HG03108 (cell line): ENCODE measurements around the gene GBX1.
A peak's percentile ranks its signal among the peaks of the same experiment; 100 is the strongest.

Source experiments
- ATAC-seq: cut with Tn5 transposase; IDR thresholded peaks from one replicate; pipeline ENCODE4 v1.9.1; 2021; ENCODE audit warnings: moderate library complexity; ENCODE audit not compliant: unreplicated experiment

The GBX1 gene

GRCh38 chr7:151174246-151175046, 7.0 kb upstream of the GBX1 start:
- ATAC-seq = no peak

DNA sequence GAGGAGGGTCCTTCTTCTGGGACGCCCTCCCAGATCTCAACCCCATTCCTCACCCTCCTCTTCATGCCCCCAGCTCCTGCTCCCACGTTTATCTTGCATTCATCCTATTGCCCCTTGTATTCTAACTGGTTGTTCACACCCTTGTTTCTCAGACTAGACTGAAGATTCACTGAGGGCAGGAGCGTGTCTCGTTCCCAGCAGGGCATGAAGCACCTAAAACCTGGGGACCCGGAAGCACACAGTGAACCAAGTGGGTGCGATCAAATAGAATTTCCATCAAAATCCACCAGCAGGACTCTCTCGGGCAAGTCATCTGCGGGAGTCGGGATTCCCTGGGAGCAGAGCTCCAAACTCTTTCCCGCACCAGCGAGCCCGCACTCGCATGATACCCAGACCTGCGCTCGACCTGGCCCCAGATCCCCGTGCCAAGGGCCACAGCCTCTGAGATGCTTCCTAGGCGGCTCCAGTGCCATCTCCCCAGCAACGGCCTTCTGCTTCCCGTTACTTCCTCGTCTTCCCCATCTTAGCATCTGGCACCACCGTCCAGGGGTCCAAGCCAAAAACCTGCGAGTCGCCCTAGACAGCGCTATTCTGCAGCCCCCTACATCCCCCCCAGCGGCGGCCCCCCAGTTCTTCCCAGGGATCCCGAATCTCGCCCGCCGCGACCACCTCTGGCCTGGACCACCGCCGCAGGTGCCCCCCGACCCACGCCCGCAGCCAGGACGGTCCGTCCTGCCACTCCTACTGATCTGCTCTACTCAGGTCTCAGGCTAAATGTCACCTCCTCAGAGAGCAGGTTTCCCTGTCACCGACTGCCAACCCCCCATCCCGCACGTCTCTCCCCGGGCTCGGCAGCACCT, 6.1 kb upstream of the GBX1 start:
- ATAC-seq = no peak

- peak; percentile 56 for ATAC-seq
Measured at GRCh38 chr7:151172273-151173141, 5.0 kb upstream of the GBX1 start.

- ATAC-seq = no peak
Measured at GRCh38 chr7:151168787-151169162, 1.3 kb upstream of the GBX1 start.

- ATAC-seq = no peak
Measured at GRCh38 chr7:151168003-151168786, 701 bp upstream of the GBX1 start.

- no peak for ATAC-seq
Measured at GRCh38 chr7:151166629-151167196, 781 bp downstream of the GBX1 start.

DNA sequence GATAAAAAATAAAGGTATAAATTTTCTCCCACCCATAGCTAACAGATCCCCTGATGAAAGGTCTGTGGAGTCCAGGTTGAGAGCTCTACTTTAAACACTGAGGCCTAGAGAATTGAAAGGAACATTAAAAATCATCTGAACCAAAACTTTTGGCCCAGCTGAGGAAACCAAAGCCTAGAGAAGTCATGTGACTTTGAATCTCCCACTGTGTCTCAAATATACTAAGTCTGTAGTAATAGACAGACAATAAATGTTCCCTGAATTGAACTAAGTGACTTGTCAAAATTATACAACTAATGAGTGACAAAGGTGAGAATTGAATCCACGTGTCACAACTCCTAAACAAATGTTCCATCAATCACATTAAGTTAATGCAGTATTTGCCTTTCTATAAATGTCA, 5.7 kb downstream of the GBX1 start:
- ATAC-seq = no peak

DNA sequence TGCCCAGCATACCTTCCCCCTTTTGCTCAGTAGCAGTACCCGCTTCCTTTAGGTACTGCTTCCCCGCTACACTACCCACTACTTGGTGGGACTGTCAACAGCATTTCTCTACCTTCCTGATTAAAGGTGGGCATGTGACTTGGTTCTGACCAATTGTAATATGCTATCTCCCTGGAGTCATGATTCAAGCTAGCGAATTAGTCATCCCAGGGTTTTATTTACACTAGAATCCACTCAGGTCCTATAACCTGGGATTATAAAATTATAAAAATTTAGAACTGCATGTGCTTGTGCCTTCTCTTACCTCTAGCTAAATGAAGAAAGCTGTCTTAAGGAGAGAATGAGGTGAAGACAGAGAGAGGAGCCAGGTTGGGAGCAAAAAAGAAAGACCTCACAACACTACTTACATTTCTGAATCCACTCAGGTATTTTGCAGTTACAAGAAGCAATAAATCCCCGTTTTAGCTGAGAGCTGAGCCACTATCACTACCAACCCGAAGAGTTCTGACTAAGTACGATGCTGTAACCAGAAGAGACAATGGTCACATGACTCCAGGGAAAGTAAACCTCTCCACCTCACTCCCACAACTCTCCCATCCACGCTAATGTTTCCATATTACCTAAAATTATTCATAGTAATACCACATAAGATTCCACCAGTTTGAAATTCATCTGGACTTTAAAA, 9.7 kb downstream of the GBX1 start:
- no peak for ATAC-seq

DNA sequence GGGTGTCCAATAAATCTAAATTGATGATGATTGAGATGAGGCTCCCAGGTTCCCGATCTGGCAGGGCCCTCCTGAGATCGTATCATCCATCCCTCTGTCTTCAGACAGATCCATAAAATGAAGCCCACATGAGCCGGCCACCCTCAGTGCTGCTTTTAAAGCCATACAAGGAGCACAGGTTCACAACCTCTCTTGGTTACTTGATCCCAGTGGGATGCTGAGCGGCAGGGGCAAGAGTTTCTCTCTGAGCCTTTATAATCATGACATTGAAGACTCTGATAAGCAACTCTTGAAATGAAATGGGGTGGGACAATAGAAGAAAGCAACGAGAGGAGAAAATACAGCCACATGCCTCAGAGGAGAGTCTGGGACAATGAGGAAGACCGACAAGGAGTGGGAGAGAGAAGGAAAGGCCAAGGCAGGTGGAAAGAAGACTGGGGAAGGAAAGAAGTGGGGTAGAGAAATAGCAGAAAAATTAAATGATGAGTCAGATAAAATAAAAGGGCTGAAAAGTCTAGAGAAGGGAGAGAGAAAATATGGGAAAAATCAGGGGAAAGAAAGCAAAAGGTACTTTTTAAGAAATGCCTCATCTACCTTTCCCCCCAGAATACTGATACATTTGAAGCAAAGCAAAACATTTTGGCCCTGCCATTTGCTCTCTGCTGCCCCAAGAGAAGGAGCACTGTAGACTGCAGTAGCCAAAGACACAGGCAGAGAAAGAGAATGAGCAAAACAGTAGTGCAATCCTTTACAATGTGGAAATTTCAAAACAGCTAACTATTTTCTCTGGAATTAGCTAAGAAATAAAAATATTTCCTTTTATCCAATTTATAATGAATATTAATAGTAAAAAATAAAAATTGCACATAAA, 14.6 kb downstream of the GBX1 start:
- no peak for ATAC-seq

DNA sequence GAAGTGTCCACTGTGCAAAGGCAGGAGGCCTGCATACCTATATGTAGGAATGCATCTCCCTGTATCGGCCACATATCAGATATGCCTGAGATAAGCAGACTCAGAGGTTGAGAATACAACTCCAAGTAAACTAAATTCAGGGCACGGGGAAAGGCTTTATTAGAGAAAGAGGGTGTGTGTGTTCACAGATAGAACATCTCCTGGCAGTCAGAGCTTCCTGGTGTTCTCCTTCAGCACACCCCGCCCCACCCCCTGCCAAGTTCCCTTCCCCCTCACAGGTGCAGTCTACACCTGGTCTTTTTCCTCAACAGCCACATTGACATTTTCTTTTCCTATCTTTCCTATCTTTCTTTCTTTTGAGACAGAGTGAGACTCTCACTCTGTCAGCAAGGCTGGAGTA, 17.1 kb downstream of the GBX1 start:
- ATAC-seq = no peak

- no peak for ATAC-seq
Measured at GRCh38 chr7:151148319-151149259, 18.9 kb downstream of the GBX1 start.

GRCh38 chr7:151146761-151147160, 20.7 kb downstream of the GBX1 start:
- ATAC-seq = no peak

DNA sequence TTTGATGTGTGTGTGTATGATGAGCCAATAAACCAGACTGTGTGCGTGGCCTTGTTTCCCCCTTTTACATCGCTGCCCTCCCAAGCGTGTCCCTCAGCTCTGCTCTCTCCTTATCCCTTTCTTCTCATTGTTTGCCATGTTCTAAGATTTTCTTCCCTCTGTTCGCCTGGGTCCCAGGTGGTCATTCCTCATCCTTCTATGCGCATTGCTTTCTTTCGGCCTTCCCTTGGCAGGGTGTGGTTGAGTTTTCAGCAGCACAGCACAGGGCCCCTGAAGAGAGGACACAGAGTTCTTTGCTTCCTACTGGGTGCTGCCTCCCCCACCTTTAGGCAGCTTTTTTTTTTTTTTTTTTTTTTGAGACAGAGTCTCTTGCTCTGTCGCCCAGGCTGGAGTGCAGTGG, 23.1 kb downstream of the GBX1 start:
- ATAC-seq = no peak

- no peak for ATAC-seq
Measured at GRCh38 chr7:151143261-151144015, 24.1 kb downstream of the GBX1 start.

DNA sequence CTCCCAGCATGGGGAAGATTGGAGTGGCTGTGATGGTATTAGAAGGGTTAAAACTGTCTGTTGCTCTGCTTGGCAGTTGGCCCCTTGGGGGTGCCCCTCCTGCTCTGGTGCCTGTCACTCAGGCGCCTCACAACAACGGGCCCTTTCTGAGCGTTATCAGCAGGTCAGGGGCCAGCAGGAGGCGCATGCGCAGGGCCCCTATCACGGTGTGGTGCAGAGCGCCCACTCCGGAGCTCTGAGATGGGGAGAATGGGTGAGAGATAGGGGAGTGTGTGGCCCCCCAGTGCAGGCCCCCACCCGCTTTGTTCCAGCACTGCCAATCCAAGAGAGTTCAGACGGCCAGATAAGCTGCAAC, 24.8 kb downstream of the GBX1 start:
- ATAC-seq = no peak

DNA sequence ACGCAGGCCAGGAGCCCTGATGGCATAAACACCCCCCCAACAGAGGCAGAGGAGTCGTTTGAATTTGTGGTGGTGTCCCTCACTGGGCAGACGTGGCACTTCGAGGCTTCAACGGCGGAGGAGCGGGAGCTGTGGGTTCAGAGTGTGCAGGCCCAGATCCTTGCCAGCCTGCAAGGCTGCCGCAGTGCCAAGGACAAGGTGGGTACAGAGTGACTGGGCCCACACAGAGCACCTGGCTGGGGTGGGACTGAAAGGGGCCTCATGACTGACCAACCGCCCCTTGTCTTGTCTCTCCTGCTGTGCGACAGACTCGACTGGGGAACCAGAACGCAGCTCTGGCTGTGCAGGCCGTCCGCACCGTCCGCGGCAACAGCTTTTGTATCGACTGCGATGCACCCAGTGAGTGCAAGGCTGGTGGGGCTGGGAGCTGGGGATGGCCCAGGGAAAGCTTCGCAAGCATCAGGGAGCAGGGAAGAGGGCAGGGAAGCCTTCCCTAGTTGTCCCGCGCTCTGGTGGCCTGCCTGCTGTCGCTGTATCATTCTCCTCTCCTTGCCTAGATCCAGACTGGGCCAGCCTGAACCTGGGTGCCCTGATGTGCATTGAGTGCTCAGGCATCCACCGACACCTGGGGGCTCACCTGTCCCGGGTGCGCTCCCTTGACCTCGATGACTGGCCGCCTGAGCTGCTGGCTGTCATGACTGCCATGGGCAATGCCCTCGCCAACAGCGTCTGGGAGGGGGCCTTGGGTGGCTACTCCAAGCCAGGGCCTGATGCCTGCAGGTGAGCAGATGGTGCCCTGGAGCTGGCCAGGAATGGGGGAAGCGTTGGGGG, 25.4 kb downstream of the GBX1 start:
- no peak for ATAC-seq
